ENCODE results near the gene FBXL22.

Gene FBXL22

GRCh38 chr15:63597821-63598220 lies 634 bp downstream of the FBXL22 start:
- Histone ChIP-seq H3K4me2 (ENCODE audit: low read depth, low read length) (no peak overlapping the region), H3K9me3 (replicated peaks; ENCODE audit: insufficient read depth, low read length) (no peaks in the 10 kb centered on the region), H3F3A (ENCODE audit: insufficient read depth, low read length) (peaks cover 25% of the 10 kb centered on the region), H3K9me2 (replicated peaks; ENCODE audit: insufficient read depth, low read length) (no peaks in the 10 kb centered on the region), H3K4me3 (ENCODE audit: low read length) (no peak overlapping the region), H3K4me1 (ENCODE audit: low read length) (peaks cover 10% of the 10 kb centered on the region; the same call in 1 of the 2 replicates), H3K27me3 (replicated peaks; ENCODE audit: insufficient read depth, low read length) (no peaks in the 10 kb centered on the region), H3K9ac (ENCODE audit: low read length) (no peak overlapping the region), H2AFZ (ENCODE audit: low read length) (no peak overlapping the region), H3K36me3 (replicated peaks; ENCODE audit: insufficient read depth, low read length) (0 out of 2 replicates have a peak, but pooled peaks cover 4% of the 10 kb centered on the region), H3K27ac (ENCODE audit: low read length) (no peak overlapping the region), H3K79me2 (ENCODE audit: low read length) (no peaks in the 10 kb centered on the region; the same call in 1 of the 2 replicates), H4K20me1 (ENCODE audit: insufficient read depth, low read length) (no peaks in the 10 kb centered on the region)
- TF ChIP-seq CTCF (IDR thresholded peaks at IDR 0.05; ENCODE audit: low read length) (no peak), EZH2phosphoT487 (IDR thresholded peaks at IDR 0.05; ENCODE audit: low read length) (no peak), EZH2 (optimal IDR thresholded peaks at IDR 0.05; ENCODE audit: low read depth, low read length) (no peak)
- DNase-seq, result no peak

- Histone ChIP-seq H3K9me2 (replicated peaks; ENCODE audit: insufficient read depth, low read length) (no peaks in the 10 kb centered on the region), H2AFZ (ENCODE audit: low read length) (0 out of 2 replicates have a peak overlapping the region, but pooled peaks have one; percentile 55), H3K36me3 (replicated peaks; ENCODE audit: insufficient read depth, low read length) (0 out of 2 replicates have a peak, but pooled peaks cover 4% of the 10 kb centered on the region), H4K20me1 (ENCODE audit: insufficient read depth, low read length) (no peaks in the 10 kb centered on the region), H3K9ac (ENCODE audit: low read length) (peak overlapping the region; percentile 74; the same call in 1 of the 2 replicates), H3K79me2 (ENCODE audit: low read length) (no peaks in the 10 kb centered on the region; the same call in 1 of the 2 replicates), H3F3A (ENCODE audit: insufficient read depth, low read length) (peaks cover 25% of the 10 kb centered on the region), H3K4me3 (ENCODE audit: low read length) (peak overlapping the region; percentile 66), H3K4me2 (ENCODE audit: low read depth, low read length) (peak overlapping the region; percentile 96), H3K27ac (ENCODE audit: low read length) (peak overlapping the region; percentile 65; the same call in 1 of the 2 replicates), H3K4me1 (ENCODE audit: low read length) (peaks cover 10% of the 10 kb centered on the region; the same call in 1 of the 2 replicates), H3K9me3 (replicated peaks; ENCODE audit: insufficient read depth, low read length) (no peaks in the 10 kb centered on the region), H3K27me3 (replicated peaks; ENCODE audit: insufficient read depth, low read length) (no peaks in the 10 kb centered on the region)
- DNase-seq, result no peak
- TF ChIP-seq EZH2 (optimal IDR thresholded peaks at IDR 0.05; ENCODE audit: low read depth, low read length), result no peak
- TF ChIP-seq EZH2phosphoT487 (IDR thresholded peaks at IDR 0.05; ENCODE audit: low read length), result no peak
- no peak for TF ChIP-seq CTCF (IDR thresholded peaks at IDR 0.05; ENCODE audit: low read length)
Measured at GRCh38 chr15:63598473-63599400, 1.6 kb downstream of the FBXL22 start.

GRCh38 chr15:63599401-63600000 lies 2.3 kb downstream of the FBXL22 start:
- Histone ChIP-seq H3F3A (ENCODE audit: insufficient read depth, low read length) (peaks cover 25% of the 10 kb centered on the region), H4K20me1 (ENCODE audit: insufficient read depth, low read length) (no peaks in the 10 kb centered on the region), H3K9ac (ENCODE audit: low read length) (peak overlapping the region; percentile 74), H3K27ac (ENCODE audit: low read length) (peak overlapping the region; percentile 65; the same call in 1 of the 2 replicates), H3K79me2 (ENCODE audit: low read length) (no peaks in the 10 kb centered on the region; the same call in 1 of the 2 replicates), H3K4me3 (ENCODE audit: low read length) (peak overlapping the region; percentile 66), H3K4me1 (ENCODE audit: low read length) (peaks cover 10% of the 10 kb centered on the region; the same call in 1 of the 2 replicates), H2AFZ (ENCODE audit: low read length) (peak overlapping the region; percentile 55), H3K9me3 (replicated peaks; ENCODE audit: insufficient read depth, low read length) (no peaks in the 10 kb centered on the region), H3K27me3 (replicated peaks; ENCODE audit: insufficient read depth, low read length) (no peaks in the 10 kb centered on the region), H3K36me3 (replicated peaks; ENCODE audit: insufficient read depth, low read length) (no peaks in the 10 kb centered on the region), H3K9me2 (replicated peaks; ENCODE audit: insufficient read depth, low read length) (no peaks in the 10 kb centered on the region), H3K4me2 (ENCODE audit: low read depth, low read length) (peak overlapping the region; percentile 96)
- TF ChIP-seq EZH2 (optimal IDR thresholded peaks at IDR 0.05; ENCODE audit: low read depth, low read length), result no peak
- TF ChIP-seq CTCF (IDR thresholded peaks at IDR 0.05; ENCODE audit: low read length), result peak; percentile 64
- TF ChIP-seq EZH2phosphoT487 (IDR thresholded peaks at IDR 0.05; ENCODE audit: low read length), result no peak
- DNase-seq, result peak; percentile 65
